ENCODE data around the gene UTS2B.

DNA sequence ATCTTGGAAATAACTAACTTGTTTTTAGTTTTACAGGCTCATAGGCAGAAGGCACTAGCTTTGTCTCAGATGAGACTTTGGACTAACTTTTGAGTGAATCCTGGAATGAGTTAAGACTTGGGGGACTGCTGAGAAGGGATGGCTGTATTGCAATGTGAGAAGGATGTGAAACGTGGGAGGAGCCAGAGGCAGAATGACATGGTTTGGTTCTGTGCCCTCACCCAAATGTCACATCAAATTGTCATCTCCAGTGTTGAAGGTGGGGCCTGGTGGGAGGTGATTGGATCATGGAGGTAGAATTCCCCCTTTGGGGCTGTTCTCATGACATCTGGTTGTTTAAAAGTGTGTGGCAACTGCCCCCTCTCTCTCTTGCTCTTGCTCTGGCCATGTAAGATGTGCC, 29.9 kb downstream of the UTS2B start:
- TF ChIP-seq, protein P1, sequence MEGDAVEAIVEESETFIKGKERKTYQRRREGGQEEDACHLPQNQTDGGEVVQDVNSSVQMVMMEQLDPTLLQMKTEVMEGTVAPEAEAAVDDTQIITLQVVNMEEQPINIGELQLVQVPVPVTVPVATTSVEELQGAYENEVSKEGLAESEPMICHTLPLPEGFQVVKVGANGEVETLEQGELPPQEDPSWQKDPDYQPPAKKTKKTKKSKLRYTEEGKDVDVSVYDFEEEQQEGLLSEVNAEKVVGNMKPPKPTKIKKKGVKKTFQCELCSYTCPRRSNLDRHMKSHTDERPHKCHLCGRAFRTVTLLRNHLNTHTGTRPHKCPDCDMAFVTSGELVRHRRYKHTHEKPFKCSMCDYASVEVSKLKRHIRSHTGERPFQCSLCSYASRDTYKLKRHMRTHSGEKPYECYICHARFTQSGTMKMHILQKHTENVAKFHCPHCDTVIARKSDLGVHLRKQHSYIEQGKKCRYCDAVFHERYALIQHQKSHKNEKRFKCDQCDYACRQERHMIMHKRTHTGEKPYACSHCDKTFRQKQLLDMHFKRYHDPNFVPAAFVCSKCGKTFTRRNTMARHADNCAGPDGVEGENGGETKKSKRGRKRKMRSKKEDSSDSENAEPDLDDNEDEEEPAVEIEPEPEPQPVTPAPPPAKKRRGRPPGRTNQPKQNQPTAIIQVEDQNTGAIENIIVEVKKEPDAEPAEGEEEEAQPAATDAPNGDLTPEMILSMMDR (IDR thresholded peaks at IDR 0.05) = no peak
- TF ChIP-seq POLR2A (IDR thresholded peaks at IDR 0.05) = no peak
